ENCODE measurements around the gene RAPGEF5.

RAPGEF5 gene, protein sequence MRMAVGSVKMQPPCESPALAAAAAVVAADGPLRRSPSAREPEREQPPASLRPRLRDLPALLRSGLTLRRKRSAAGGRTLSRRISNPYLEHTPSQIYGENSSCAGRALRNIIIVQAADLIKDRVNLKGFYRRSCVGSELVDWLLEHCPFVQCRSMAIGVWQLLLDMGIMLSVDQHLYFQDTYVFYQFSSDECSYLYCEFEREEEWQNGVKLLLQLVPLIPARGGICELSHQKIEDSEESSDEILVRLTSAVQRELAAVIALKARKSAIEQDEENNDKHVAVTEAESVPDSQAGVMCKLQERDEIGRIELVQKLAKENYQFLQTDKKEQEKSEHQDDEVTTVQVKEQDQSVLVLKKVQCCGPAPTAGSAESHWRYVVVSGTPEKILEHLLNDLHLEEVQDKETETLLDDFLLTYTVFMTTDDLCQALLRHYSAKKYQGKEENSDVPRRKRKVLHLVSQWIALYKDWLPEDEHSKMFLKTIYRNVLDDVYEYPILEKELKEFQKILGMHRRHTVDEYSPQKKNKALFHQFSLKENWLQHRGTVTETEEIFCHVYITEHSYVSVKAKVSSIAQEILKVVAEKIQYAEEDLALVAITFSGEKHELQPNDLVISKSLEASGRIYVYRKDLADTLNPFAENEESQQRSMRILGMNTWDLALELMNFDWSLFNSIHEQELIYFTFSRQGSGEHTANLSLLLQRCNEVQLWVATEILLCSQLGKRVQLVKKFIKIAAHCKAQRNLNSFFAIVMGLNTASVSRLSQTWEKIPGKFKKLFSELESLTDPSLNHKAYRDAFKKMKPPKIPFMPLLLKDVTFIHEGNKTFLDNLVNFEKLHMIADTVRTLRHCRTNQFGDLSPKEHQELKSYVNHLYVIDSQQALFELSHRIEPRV
- 0.17 to 7.2 (median 0.19) reads per million in 3 donors for total RNA-seq

DNA sequence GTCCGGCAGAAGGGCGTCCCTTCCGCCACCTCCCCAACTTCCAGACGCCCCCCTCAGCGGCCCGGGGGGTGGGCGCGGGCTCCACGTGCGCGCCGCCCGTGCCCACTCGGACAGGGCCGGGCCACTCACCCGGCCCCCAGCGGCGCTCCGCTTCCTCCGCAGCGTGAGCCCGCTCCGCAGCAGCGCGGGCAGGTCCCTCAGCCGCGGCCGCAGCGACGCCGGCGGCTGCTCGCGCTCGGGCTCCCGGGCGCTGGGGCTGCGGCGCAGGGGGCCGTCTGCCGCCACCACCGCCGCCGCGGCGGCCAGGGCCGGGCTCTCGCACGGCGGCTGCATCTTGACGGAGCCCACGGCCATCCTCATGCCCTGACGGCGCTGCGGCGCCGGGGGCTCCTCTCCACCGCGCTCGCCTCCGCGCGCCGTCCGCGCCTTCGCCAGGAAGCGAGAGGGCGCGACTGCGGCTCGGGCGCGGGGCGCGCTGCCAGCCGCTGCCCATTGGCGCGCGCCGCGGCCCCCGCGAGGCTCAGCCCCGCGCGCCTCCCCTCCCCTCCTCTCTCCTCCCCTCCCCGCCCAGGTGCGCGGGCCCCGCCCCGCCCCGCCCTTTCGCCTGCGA is at the start of gene RAPGEF5:
Gene RAPGEF5 (minus strand): TSS at position 454 of the 610 bp plus-strand sequence. CDS start 94 bp downstream, at position 360.
- DNase-seq: no peak
- Histone ChIP-seq H3K9me3 (ENCODE audit: control insufficient read depth, low read length) (no peaks in the 10 kb centered on the region), H3K27me3 (replicated peaks; ENCODE audit: control insufficient read depth, insufficient read depth, low read length, poor library complexity, severe bottlenecking) (no peaks in the 10 kb centered on the region), H3K4me1 (ENCODE audit: control insufficient read depth, insufficient read depth, low read length, poor library complexity, severe bottlenecking) (no peaks in the 10 kb centered on the region), H3K36me3 (ENCODE audit: control insufficient read depth, insufficient read depth, low read length) (no peaks in the 10 kb centered on the region), H3K4me3 (ENCODE audit: insufficient read depth, low read depth, low read length, poor library complexity, severe bottlenecking) (no peak within 1 kb of the TSS), H3K27ac (ENCODE audit: insufficient read depth, low read length, poor library complexity, severe bottlenecking) (no peak within 1 kb of the TSS)

- H3K4me3 ChIP-seq (ENCODE audit: insufficient read depth, low read depth, low read length, poor library complexity, severe bottlenecking): no peak overlapping the region
- no peak for DNase-seq
Measured at GRCh38 chr7:22406715-22407114, 49.8 kb upstream of the RAPGEF5 start.

GRCh38 chr7:22404421-22405023 is 47.6 kb upstream of the RAPGEF5 start:
- Histone ChIP-seq H3K27ac (ENCODE audit: insufficient read depth, low read length, poor library complexity, severe bottlenecking) (no peak overlapping the region), H3K27me3 (replicated peaks; ENCODE audit: control insufficient read depth, insufficient read depth, low read length, poor library complexity, severe bottlenecking) (no peaks in the 10 kb centered on the region), H3K4me1 (ENCODE audit: control insufficient read depth, insufficient read depth, low read length, poor library complexity, severe bottlenecking) (peaks cover 5% of the 10 kb centered on the region), H3K9me3 (ENCODE audit: control insufficient read depth, low read length) (no peaks in the 10 kb centered on the region), H3K36me3 (ENCODE audit: control insufficient read depth, insufficient read depth, low read length) (no peaks in the 10 kb centered on the region), H3K4me3 (ENCODE audit: insufficient read depth, low read depth, low read length, poor library complexity, severe bottlenecking) (no peak overlapping the region)
- no peak for DNase-seq

More at GRCh38 chr7:22406715-22407114, 49.8 kb upstream of the RAPGEF5 start:
- Histone ChIP-seq H3K4me1 (ENCODE audit: control insufficient read depth, insufficient read depth, low read length, poor library complexity, severe bottlenecking) (peaks cover 5% of the 10 kb centered on the region), H3K9me3 (ENCODE audit: control insufficient read depth, low read length) (no peaks in the 10 kb centered on the region), H3K27ac (ENCODE audit: insufficient read depth, low read length, poor library complexity, severe bottlenecking) (no peak overlapping the region), H3K27me3 (replicated peaks; ENCODE audit: control insufficient read depth, insufficient read depth, low read length, poor library complexity, severe bottlenecking) (no peaks in the 10 kb centered on the region), H3K36me3 (ENCODE audit: control insufficient read depth, insufficient read depth, low read length) (no peaks in the 10 kb centered on the region)

DNA sequence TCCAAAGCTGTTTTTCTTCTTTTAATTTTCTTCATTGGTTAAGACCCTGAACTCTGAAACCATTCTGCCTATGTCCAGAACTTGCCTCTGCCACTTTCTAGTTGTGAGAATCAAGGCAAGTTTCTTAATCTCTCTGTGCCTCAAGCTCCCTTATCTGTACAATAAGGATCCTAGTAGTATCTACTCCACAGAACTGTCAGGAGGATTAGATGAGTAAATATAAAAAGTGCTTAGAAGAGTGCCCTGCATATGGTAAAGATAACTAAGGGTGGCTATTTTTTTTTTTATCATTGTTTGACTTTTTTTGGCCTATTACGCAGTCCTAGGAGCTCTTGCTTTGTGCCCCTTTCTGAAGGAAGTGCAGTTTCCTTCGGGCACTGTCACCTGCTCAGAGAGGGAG is 46.4 kb upstream of the RAPGEF5 start:
- Histone ChIP-seq H3K36me3 (ENCODE audit: control insufficient read depth, insufficient read depth, low read length) (no peaks in the 10 kb centered on the region), H3K27ac (ENCODE audit: insufficient read depth, low read length, poor library complexity, severe bottlenecking) (no peak overlapping the region), H3K4me1 (ENCODE audit: control insufficient read depth, insufficient read depth, low read length, poor library complexity, severe bottlenecking) (peaks cover 5% of the 10 kb centered on the region), H3K4me3 (ENCODE audit: insufficient read depth, low read depth, low read length, poor library complexity, severe bottlenecking) (no peak overlapping the region), H3K27me3 (replicated peaks; ENCODE audit: control insufficient read depth, insufficient read depth, low read length, poor library complexity, severe bottlenecking) (no peaks in the 10 kb centered on the region), H3K9me3 (ENCODE audit: control insufficient read depth, low read length) (no peaks in the 10 kb centered on the region)
- no peak for DNase-seq

GRCh38 chr7:22402250-22402649 is 45.3 kb upstream of the RAPGEF5 start:
- no peaks in the 10 kb centered on the region for H3K27me3 ChIP-seq (replicated peaks; ENCODE audit: control insufficient read depth, insufficient read depth, low read length, poor library complexity, severe bottlenecking)
- no peak for DNase-seq
- no peak overlapping the region for H3K4me3 ChIP-seq (ENCODE audit: insufficient read depth, low read depth, low read length, poor library complexity, severe bottlenecking)
- H3K36me3 ChIP-seq (ENCODE audit: control insufficient read depth, insufficient read depth, low read length): no peaks in the 10 kb centered on the region
- peaks cover 5% of the 10 kb centered on the region for H3K4me1 ChIP-seq (ENCODE audit: control insufficient read depth, insufficient read depth, low read length, poor library complexity, severe bottlenecking)
- no peak overlapping the region for H3K27ac ChIP-seq (ENCODE audit: insufficient read depth, low read length, poor library complexity, severe bottlenecking)
- H3K9me3 ChIP-seq (ENCODE audit: control insufficient read depth, low read length): no peaks in the 10 kb centered on the region

GRCh38 chr7:22400936-22401553 is 44.1 kb upstream of the RAPGEF5 start:
- Histone ChIP-seq H3K27me3 (replicated peaks; ENCODE audit: control insufficient read depth, insufficient read depth, low read length, poor library complexity, severe bottlenecking) (no peaks in the 10 kb centered on the region), H3K4me1 (ENCODE audit: control insufficient read depth, insufficient read depth, low read length, poor library complexity, severe bottlenecking) (peaks cover 5% of the 10 kb centered on the region), H3K9me3 (ENCODE audit: control insufficient read depth, low read length) (no peaks in the 10 kb centered on the region), H3K27ac (ENCODE audit: insufficient read depth, low read length, poor library complexity, severe bottlenecking) (no peak overlapping the region), H3K36me3 (ENCODE audit: control insufficient read depth, insufficient read depth, low read length) (no peaks in the 10 kb centered on the region), H3K4me3 (ENCODE audit: insufficient read depth, low read depth, low read length, poor library complexity, severe bottlenecking) (no peak overlapping the region)
- no peak for DNase-seq

GRCh38 chr7:22400150-22400814 is 43.3 kb upstream of the RAPGEF5 start:
- Histone ChIP-seq H3K4me1 (ENCODE audit: control insufficient read depth, insufficient read depth, low read length, poor library complexity, severe bottlenecking) (peaks cover 5% of the 10 kb centered on the region), H3K27me3 (replicated peaks; ENCODE audit: control insufficient read depth, insufficient read depth, low read length, poor library complexity, severe bottlenecking) (no peaks in the 10 kb centered on the region), H3K36me3 (ENCODE audit: control insufficient read depth, insufficient read depth, low read length) (no peaks in the 10 kb centered on the region), H3K27ac (ENCODE audit: insufficient read depth, low read length, poor library complexity, severe bottlenecking) (no peak overlapping the region), H3K9me3 (ENCODE audit: control insufficient read depth, low read length) (no peaks in the 10 kb centered on the region), H3K4me3 (ENCODE audit: insufficient read depth, low read depth, low read length, poor library complexity, severe bottlenecking) (no peak overlapping the region)
- no peak for DNase-seq

GRCh38 chr7:22399546-22399945 is 42.6 kb upstream of the RAPGEF5 start:
- no peaks in the 10 kb centered on the region for H3K27me3 ChIP-seq (replicated peaks; ENCODE audit: control insufficient read depth, insufficient read depth, low read length, poor library complexity, severe bottlenecking)
- H3K4me1 ChIP-seq (ENCODE audit: control insufficient read depth, insufficient read depth, low read length, poor library complexity, severe bottlenecking): peaks cover 5% of the 10 kb centered on the region
- H3K4me3 ChIP-seq (ENCODE audit: insufficient read depth, low read depth, low read length, poor library complexity, severe bottlenecking): no peak overlapping the region
- no peak for DNase-seq
- no peak overlapping the region for H3K27ac ChIP-seq (ENCODE audit: insufficient read depth, low read length, poor library complexity, severe bottlenecking)
- H3K36me3 ChIP-seq (ENCODE audit: control insufficient read depth, insufficient read depth, low read length): no peaks in the 10 kb centered on the region
- H3K9me3 ChIP-seq (ENCODE audit: control insufficient read depth, low read length): no peaks in the 10 kb centered on the region

DNA sequence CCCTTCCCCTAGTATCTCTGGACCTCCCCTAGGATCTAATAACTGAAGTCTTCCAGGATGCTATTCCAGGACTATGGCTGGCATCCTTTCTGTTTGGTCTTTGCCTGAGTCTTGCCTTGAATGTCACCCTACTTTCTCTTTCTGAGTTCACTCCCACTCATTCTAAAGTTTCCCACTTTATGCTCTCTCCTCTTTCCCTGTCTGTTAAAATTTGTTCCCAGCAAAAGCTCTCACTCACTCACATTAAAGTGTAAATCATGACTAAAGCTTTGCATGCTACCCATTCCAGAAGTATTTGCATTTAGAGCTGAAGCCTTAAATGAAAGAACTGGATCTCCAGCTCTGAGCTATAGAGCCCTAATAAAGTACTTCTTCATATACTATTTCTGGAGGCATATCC is 42.1 kb upstream of the RAPGEF5 start:
- no peak overlapping the region for H3K4me3 ChIP-seq (ENCODE audit: insufficient read depth, low read depth, low read length, poor library complexity, severe bottlenecking)

More for the DNA sequence above, 42.1 kb upstream of the RAPGEF5 start:
- H3K27ac ChIP-seq (ENCODE audit: insufficient read depth, low read length, poor library complexity, severe bottlenecking): no peak overlapping the region
- H3K27me3 ChIP-seq (replicated peaks; ENCODE audit: control insufficient read depth, insufficient read depth, low read length, poor library complexity, severe bottlenecking): no peaks in the 10 kb centered on the region
- DNase-seq: no peak
- H3K9me3 ChIP-seq (ENCODE audit: control insufficient read depth, low read length): no peaks in the 10 kb centered on the region
- no peaks in the 10 kb centered on the region for H3K36me3 ChIP-seq (ENCODE audit: control insufficient read depth, insufficient read depth, low read length)
- peaks cover 5% of the 10 kb centered on the region for H3K4me1 ChIP-seq (ENCODE audit: control insufficient read depth, insufficient read depth, low read length, poor library complexity, severe bottlenecking)

All from effector memory CD4-positive, alpha-beta T cell (primary cell).